Liver (tissue), 3 donors: ENCODE measurements around the gene GPR132.

Experiments used
- JUND ChIP-seq, 2 donors: IDR thresholded peaks; 2 replicates each; pipeline ENCODE4 v1.6.1; 2016; ENCODE audit warnings: antibody characterized with exemption in 2 of 2
- RAD21 ChIP-seq, 2 donors: IDR thresholded peaks; 2 replicates each; pipeline ENCODE4 v1.6.1; 2016; ENCODE audit warnings: antibody characterized with exemption in 2 of 2, mild to moderate bottlenecking in 2 of 2
- REST ChIP-seq: IDR thresholded peaks from 2 replicates; pipeline ENCODE4 v1.6.1; 2016; ENCODE audit warnings: antibody characterized with exemption, mild to moderate bottlenecking
- TAF1 ChIP-seq: conservative IDR thresholded peaks from 2 replicates; pipeline ENCODE4 v1.6.1; 2016; ENCODE audit warnings: antibody characterized with exemption, mild to moderate bottlenecking
- YY1 ChIP-seq: IDR thresholded peaks from 2 replicates; pipeline ENCODE4 v1.6.1; 2016; ENCODE audit warnings: antibody characterized with exemption, mild to moderate bottlenecking
- TF ChIP-seq, protein P1 (sequence below): fragments of 150-350 bp; IDR thresholded peaks from 2 replicates; pipeline ENCODE4 v1.5.1; 2017; ENCODE audit warnings: improper control_type of control experiment, low read depth, low read length; ENCODE audit not compliant: missing input control
- TF ChIP-seq, protein P2 (sequence below): IDR thresholded peaks from 2 replicates; pipeline ENCODE4 v1.6.1; 2016; ENCODE audit warnings: antibody characterized with exemption
- TF ChIP-seq, protein P3 (sequence below): IDR thresholded peaks from 2 replicates; pipeline ENCODE4 v1.6.1; 2016; ENCODE audit warnings: antibody characterized with exemption
- donor health status: healthy.
- donor health status: healthy.

DNA sequence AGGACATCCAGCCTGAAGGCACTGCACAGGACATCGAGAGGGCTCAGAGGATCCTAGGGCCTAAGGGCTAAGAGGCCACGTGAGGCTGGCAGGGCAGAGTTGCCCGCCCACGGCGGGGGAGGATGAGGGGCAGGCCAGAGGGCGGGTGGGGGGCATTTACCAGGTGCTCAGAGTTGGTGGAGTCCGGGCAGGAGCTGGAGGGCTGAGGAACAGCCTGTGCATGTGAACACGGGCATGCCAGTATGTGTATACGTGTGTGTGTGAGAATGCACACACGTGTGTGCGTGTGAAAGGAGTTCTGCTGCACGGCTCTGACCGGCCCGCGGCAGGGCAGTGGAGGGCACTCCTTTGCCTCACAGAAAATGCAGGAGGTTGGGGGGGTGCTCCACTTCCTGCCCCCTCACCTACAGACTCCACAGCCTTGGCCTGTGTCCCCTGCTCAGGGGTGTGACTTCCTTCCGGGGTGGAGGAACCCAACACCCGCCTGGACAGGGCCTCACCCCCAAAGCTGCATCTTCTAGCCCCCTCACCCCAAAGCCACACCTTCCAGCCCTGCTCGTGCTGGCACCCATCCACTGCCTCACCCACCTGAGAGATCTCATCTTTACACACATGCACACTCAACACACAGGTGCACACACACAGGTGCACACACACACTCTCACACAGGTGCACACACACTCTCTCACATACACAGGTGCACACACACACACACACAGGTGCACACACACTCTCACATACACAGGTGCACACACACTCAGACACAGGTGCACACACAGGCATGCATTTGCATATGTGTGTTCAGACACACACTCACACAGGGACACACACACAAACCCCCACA, 11.8 kb upstream of the GPR132 start:
- TF ChIP-seq, protein P1, sequence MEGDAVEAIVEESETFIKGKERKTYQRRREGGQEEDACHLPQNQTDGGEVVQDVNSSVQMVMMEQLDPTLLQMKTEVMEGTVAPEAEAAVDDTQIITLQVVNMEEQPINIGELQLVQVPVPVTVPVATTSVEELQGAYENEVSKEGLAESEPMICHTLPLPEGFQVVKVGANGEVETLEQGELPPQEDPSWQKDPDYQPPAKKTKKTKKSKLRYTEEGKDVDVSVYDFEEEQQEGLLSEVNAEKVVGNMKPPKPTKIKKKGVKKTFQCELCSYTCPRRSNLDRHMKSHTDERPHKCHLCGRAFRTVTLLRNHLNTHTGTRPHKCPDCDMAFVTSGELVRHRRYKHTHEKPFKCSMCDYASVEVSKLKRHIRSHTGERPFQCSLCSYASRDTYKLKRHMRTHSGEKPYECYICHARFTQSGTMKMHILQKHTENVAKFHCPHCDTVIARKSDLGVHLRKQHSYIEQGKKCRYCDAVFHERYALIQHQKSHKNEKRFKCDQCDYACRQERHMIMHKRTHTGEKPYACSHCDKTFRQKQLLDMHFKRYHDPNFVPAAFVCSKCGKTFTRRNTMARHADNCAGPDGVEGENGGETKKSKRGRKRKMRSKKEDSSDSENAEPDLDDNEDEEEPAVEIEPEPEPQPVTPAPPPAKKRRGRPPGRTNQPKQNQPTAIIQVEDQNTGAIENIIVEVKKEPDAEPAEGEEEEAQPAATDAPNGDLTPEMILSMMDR = no peak
- TF ChIP-seq, protein P2, sequence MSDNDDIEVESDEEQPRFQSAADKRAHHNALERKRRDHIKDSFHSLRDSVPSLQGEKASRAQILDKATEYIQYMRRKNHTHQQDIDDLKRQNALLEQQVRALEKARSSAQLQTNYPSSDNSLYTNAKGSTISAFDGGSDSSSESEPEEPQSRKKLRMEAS = no peak
- no peak for TF ChIP-seq TAF1
- TF ChIP-seq RAD21 (IDR thresholded peaks at IDR 0.05) = no peak
- no peak for TF ChIP-seq YY1
- TF ChIP-seq, protein P3, sequence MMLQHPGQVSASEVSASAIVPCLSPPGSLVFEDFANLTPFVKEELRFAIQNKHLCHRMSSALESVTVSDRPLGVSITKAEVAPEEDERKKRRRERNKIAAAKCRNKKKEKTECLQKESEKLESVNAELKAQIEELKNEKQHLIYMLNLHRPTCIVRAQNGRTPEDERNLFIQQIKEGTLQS = no peak
- TF ChIP-seq REST = no peak
- TF ChIP-seq JUND (IDR thresholded peaks at IDR 0.05) = no peak
